HG02571 (cell line): ENCODE data around the gene KSR2.
"Not testable (repeated sequence)": the region's sequence is repeated elsewhere in the genome, so short reads cannot be mapped to it uniquely, and the experiment has no call there.

Source experiments
- ATAC-seq: cut with Tn5 transposase; IDR thresholded peaks from one replicate; pipeline ENCODE4 v1.9.1; 2021; ENCODE audit warnings: mild to moderate bottlenecking, moderate library complexity; ENCODE audit not compliant: unreplicated experiment

The KSR2 gene

GRCh38 chr12:117768860-117769259 lies 199.9 kb downstream of the KSR2 start:
- ATAC-seq, result no peak

- ATAC-seq, result no peak
These were observed 202.8 kb downstream of the KSR2 start for GRCh38 chr12:117766008-117766407.

GRCh38 chr12:117762143-117762542 lies 206.6 kb downstream of the KSR2 start:
- ATAC-seq, result no peak

- no peak for ATAC-seq
These were observed 207.2 kb downstream of the KSR2 start for GRCh38 chr12:117761528-117762100.

GRCh38 chr12:117760990-117761389 lies 207.8 kb downstream of the KSR2 start:
- no peak for ATAC-seq

GRCh38 chr12:117750657-117751056 lies 218.1 kb downstream of the KSR2 start:
- no peak for ATAC-seq

- ATAC-seq, result no peak
These were observed 219.4 kb downstream of the KSR2 start for GRCh38 chr12:117749431-117749830.

GRCh38 chr12:117746358-117746757 lies 222.4 kb downstream of the KSR2 start:
- ATAC-seq, result not testable (repeated sequence)

GRCh38 chr12:117744418-117744817 lies 224.4 kb downstream of the KSR2 start:
- no peak for ATAC-seq

GRCh38 chr12:117743761-117744160 lies 225.0 kb downstream of the KSR2 start:
- ATAC-seq, result no peak

- ATAC-seq, result no peak
These were observed 226.1 kb downstream of the KSR2 start for GRCh38 chr12:117742721-117743120.

- ATAC-seq, result no peak
These were observed 230.6 kb downstream of the KSR2 start for GRCh38 chr12:117738233-117738632.

GRCh38 chr12:117733549-117733805 lies 235.3 kb downstream of the KSR2 start:
- no peak for ATAC-seq

- ATAC-seq, result no peak
These were observed 235.8 kb downstream of the KSR2 start for GRCh38 chr12:117732761-117733548.

GRCh38 chr12:117731131-117731530 lies 237.7 kb downstream of the KSR2 start:
- ATAC-seq, result not testable (repeated sequence)

GRCh38 chr12:117727301-117727700 lies 241.5 kb downstream of the KSR2 start:
- no peak for ATAC-seq

GRCh38 chr12:117724543-117724942 lies 244.2 kb downstream of the KSR2 start:
- no peak for ATAC-seq

- no peak for ATAC-seq
These were observed 250.2 kb downstream of the KSR2 start for GRCh38 chr12:117718559-117718958.

GRCh38 chr12:117718141-117718540 lies 250.6 kb downstream of the KSR2 start:
- no peak for ATAC-seq

- ATAC-seq, result no peak
These were observed 254.6 kb downstream of the KSR2 start for GRCh38 chr12:117714203-117714602.

- no peak for ATAC-seq
These were observed 258.7 kb downstream of the KSR2 start for GRCh38 chr12:117710121-117710520.

- no peak for ATAC-seq
These were observed 260.9 kb downstream of the KSR2 start for GRCh38 chr12:117707861-117708260.

- ATAC-seq, result no peak
These were observed 265.2 kb downstream of the KSR2 start for GRCh38 chr12:117703584-117703983.
